ENCODE measurements around the gene PSPN.
A peak's percentile ranks its signal among the peaks of the same experiment; 100 is the strongest.

PSPN gene, protein sequence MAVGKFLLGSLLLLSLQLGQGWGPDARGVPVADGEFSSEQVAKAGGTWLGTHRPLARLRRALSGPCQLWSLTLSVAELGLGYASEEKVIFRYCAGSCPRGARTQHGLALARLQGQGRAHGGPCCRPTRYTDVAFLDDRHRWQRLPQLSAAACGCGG

DNA sequence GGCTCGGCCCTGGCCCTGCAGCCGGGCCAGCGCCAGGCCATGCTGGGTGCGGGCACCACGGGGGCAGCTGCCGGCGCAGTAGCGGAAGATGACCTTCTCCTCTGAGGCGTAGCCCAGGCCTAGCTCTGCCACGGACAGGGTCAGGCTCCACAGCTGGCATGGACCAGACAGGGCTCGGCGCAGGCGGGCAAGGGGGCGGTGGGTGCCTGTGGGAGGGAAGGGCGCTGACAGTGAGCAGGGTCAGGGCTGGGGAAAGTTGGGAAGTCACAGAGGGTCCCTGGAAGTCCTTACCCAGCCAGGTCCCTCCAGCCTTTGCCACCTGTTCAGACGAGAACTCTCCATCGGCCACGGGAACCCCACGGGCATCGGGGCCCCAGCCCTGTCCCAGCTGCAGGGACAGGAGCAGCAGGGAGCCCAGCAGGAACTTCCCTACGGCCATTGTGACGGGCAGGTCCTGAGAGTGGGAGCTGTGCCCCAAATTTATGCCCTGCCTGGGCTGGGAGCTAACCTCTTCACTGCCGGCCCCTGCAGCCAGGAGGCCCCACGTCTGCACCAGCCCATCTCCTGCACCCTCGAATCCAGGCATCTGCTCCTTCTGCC lies at the start of gene PSPN:
TSS of gene PSPN (minus strand) at position 523 of the 600 bp plus-strand sequence. CDS start at position 439, 84 bp downstream.
- no peak for DNase-seq

- peak; percentile 92 to 100 (median 99) for DNase-seq
These were observed 49.4 kb upstream of the PSPN start for GRCh38 chr19:6424939-6425731.

DNA sequence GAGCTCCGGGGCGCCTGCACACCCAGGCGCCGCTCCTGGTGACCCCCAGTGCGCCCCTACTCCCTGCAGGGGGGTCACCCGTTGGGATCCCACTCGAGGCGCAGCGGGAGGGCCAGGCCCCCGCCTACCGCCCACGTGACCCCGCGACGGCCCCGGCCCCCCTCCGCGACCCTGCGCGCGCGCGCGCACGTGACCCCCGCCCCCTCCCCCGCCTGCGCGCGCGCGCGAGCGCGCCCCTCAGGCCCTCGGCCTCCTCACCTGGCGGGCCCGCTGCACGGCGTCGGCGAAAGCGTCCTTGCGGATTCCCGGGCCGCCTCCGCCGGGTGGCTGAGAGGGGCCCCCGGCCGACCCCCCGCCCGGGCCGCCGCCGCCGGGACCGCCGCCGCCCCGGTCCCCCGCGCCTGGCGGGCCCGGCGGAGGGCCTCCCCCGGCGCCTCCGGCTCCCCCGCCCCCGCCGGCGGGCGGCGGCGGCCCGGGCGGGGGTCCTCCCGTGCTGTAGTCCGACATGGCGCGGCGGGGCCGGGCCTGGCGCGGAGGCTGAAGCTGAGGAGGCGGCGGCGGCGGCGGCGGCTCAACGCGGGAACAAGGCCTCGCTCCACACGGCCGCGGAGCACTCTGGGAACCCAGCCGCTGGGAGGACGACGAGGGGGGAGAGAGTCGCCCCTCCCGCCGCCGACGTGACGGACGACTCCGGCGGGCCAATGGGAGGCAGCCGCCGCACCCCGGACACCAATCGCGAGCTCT lies 48.6 kb upstream of the PSPN start, which contains the start of gene KHSRP:
TSS of gene KHSRP (minus strand) at position 617 of the 744 bp plus-strand sequence. CDS start at position 507, 110 bp downstream.
- peak in 9 of 51 donors; percentile 12 to 38 (median 31) for DNase-seq

- DNase-seq: peak in 6 of 51 donors; percentile 2 to 33 (median 9)
These were observed 47.9 kb upstream of the PSPN start for GRCh38 chr19:6423499-6424194.

GRCh38 chr19:6421075-6422014 lies 45.6 kb upstream of the PSPN start:
- DNase-seq: no peak

GRCh38 chr19:6418562-6418932 lies 42.8 kb upstream of the PSPN start:
- no peak for DNase-seq

GRCh38 chr19:6417713-6418561 lies 42.2 kb upstream of the PSPN start:
- peak in 38 of 51 donors; percentile 3 to 77 (median 33) for DNase-seq

GRCh38 chr19:6416658-6417405 lies 41.1 kb upstream of the PSPN start:
- DNase-seq: no peak

GRCh38 chr19:6415591-6416190 lies 40.0 kb upstream of the PSPN start:
- DNase-seq: no peak

DNA sequence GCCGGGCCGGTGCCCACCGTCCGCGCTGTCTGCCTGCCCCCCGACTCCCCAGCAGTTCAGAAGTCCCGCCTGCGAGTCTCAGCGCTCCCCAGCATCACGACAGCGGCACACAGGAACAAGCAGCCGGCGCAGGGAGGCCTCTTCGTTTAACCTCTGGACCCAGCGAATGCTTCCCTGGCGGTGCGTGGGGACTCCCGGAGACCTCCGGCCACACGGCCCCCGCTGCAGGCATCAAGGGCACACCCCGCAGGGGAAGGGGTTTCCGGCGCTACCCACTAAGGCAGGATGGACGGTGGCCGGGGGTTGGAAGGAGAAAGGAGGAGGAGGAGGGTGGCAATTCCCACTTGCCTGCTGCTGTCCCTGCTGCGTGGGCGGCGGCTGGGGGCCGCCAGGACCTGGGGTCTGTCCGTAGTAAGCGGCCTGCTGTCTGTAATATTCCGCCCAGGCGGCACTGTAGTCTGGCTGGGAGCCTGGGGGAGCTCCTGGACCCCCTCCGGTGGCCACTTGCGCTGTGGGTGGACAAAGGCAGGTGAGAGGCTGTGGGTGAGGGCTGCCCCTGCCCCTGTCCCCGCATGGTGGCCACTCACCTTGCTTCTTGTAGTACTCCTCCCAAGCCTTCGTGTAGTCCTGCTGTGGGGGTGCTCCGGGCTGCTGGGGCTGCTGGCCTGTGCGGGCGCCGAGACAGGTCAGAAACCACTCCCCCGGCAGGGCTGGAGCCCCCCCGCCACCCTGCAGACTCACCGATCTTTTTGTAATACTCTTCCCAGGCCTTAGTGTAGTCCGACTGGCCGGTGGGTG lies 39.3 kb upstream of the PSPN start:
- DNase-seq: no peak

DNA sequence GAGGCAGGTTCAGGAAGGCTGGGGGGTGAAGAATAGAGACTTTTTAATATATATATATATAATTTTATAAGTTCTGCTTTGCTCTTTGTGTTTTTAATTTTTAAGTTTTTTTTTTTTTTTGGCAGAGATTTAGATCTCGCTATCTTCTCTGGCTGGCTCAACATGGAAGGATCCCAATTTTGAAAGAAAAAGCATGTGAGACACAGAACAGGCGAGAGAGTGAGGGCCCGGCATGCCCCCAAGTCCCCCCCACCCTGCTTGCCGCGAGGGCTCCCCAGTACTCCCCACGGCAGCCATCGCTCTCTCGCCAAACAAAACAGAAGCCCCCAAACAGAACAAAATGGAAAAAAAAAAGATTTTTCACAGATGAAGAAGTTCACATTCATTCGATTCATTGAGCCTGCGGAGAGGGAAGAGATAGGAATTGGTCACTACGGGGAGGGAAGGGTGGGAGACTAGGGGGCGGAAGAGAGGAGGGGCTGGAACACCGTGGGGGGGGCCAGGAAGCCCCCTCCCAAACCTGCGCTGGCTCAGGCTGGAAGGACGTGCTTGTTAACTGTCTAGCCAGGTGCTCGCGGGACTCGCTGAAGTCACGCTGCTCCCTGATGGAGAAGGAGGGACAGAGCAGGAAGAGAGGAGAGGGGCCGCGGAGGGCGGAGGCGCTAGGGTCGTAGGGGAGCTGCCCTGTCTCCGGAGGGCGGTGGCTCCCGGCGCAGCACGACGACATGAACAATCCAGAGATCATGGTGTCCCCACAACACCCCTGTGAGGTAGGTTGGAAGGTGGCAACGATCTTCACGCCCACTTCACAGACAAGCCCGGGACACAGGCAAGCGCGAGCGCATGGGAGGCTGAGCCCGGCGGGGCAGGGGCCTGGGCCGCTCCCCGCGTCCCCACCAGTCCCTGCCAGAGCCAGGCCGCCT lies 38.2 kb upstream of the PSPN start:
- no peak for DNase-seq

GRCh38 chr19:6413291-6413690 lies 37.6 kb upstream of the PSPN start:
- no peak for DNase-seq

- peak in 2 of 51 donors; percentile 6 to 10 for DNase-seq
These were observed 36.8 kb upstream of the PSPN start for GRCh38 chr19:6412447-6413091.

DNA sequence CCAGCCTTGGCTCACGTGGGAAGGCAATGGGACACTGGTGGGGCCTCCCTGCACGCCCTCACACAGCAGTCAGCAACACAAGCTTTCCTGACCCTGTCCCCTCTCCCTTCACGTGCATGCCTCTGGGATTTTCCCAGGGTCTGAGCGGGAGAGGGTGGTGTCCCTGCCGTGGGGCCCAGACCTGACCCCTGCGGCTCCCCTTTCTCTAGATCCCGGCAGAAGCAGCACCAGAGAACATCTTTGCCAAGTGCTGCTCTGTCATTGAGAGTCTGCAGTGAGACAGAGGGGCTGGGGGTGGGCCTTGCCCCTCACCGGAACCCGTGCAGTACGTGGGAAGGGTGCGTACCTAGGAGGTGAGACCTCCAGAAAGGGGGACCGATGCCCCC lies 36.3 kb upstream of the PSPN start:
- no peak for DNase-seq

GRCh38 chr19:6409346-6409745 lies 33.6 kb upstream of the PSPN start:
- DNase-seq: no peak
